Right ventricle myocardium inferior (tissue), 1 donor: ENCODE measurements around the gene CCL26. TPM values are rescaled to one million over a fixed set of nuclear protein-coding genes. Genes with fewer than 3 reads are reported as not detected.
"Not testable (repeated sequence)": the region's sequence is repeated elsewhere in the genome, so short reads cannot be mapped to it uniquely, and the experiment has no call there.

Source experiments
- ATAC-seq: fragments of 200-7000 bp; cut with Tn5 transposase; one replicate; pipeline ENCODE4 v1.9.1; 2020; ENCODE audit warnings: mild to moderate bottlenecking, moderate library complexity
- DNase-seq: peaks from one replicate; pipeline ENCODE4 v3.0.0; 2021; ENCODE audit errors: missing footprints
- intact Hi-C: fragments of 100-400 bp; cut with DNase I; formaldehyde crosslinking; loops from one replicate; pipeline ENCODE4 v1.11.0; 2022
- total RNA-seq: library from RNA; stranded (reverse); fragmentation: NEBNext Ultra II Directional; extraction: Animal tissue kit (Norgen Biotek cat#: 25700); gene quantifications from one replicate; pipeline ENCODE4 v1.2.1, GENCODE V29; 2021
- donor health status: DM: no; HTN: yes; CAD: no; lungs with severe emphysema.

CCL26 gene
- total RNA-seq, 1 donor from 2014 or later, result not detected

DNA sequence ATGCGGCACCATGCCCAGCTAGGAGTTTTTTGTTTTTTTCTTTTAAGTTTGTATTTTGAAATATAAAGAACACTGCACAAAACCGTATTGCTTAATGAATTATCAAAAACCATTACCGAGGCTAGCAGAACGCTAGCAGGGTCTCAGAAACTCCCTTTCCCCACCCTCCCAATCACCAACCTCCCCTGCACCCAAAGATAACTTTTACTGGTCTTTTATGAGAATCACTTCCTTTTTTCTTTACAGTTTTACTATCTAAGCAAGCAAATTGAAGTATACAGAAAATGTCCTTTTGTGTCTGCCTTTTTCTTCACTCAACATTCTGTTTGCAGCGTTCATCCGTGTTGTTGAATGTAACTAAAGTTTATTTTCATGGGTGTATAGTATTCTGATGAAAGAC is 46.7 kb downstream of the CCL26 start:
- intact Hi-C loops, result no loop called here
- ATAC-seq, result no peak
- no peak for DNase-seq

DNA sequence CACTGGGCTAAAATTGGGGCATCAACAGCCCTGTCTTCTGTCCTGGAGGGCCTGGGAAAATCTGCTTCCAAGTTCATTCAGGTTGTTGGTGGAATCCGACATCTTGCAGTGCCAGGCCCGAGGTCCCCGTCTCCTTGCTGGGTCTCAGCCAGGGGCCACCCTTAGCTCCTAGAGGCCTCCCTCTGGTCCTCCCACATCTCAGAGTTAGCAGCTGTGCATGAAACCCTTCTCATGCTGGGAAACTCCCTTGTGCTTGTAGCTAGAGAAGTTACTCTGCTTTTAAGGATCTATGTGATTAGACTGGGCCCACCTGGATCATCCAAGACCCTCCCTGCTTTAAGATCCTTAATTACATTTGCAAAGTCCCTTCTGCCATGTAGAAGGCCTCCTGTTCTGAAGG is 48.6 kb downstream of the CCL26 start:
- intact Hi-C loops, result no loop called here
- DNase-seq (no peak), ATAC-seq (no peak)

DNA sequence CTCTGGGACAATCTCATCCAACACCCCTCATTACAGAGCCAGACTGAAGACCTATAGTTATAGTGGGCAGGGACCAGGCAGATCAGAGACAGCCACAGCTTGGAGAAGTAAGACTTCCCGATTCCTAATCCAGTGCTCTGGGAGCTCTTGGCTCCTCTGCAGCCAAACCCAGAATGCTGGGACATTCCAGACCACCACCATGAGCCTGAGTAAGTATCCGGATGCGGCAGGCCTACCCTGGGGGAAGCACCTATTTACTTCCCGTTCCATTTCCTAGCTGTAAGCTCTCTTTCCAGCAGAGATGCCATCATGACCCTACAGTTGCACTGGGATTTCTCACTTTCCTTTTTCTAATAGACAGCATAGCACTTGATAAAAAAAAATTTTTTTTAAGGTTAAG is 49.6 kb downstream of the CCL26 start:
- intact Hi-C loops, result no loop called here
- ATAC-seq (no peak), DNase-seq (no peak)

DNA sequence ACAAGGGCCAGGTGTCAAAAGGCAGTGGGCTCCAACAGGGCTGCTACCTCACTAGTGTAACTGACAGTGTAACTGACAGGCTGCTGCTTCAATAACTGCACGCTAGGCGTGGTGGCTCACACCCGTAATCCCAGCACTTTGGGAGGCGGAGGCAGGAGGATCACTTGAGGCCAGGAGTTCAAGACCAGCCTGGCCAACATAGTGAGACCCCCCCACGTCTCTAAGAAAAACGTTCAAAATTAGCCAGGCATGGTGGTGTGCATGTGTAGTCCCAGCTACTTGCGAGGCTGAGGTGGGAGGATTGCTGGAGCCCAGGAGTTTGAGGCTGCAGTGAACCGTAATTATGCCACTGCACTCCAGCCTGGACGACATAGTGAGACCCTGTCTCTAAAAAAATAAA is 50.1 kb downstream of the CCL26 start:
- intact Hi-C loops, ATAC-seq, DNase-seq: not testable (repeated sequence)

DNA sequence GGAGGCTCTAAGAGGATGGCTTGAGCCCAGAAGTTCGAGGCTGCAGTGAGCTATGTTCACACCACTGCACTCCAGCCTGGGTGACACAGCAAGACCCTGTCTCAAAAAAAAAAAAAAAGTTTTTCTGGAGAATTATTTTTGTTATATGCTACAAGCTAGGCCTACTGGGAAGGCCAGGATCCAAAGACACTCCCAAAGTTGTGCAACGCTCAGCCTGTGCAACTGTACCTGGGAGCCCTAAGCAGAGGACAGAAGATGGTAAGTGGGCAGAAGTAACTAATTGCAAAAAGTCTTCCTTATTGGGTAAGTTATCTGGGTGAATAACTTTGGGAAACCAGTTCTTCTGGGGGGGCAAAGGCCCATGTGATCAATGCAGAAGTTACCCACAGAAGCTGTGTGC is 50.6 kb downstream of the CCL26 start:
- ATAC-seq (no peak), DNase-seq (no peak)
- intact Hi-C loops, result no loop called here

DNA sequence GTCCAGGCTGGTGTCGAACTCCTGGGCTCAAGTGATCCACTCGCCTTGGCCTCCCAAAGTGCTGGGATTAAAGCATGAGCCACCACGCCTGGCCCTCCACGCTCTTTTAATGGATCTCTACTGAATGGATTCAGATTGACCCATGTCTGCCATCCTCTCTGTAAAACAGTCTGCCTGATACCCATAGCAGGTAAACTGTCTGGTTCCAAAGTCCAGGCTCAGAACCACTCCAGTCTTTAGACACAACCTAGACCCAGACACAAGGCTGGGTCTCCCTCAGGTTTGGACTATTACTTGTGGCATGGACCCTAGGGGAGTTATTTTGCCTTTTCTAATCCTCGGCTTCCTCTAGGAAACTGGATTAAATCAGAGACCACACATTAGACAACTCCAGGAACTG is 52.4 kb downstream of the CCL26 start:
- ATAC-seq (no peak), DNase-seq (no peak)
- intact Hi-C loops, result loop anchor here (10.0 kb wide), 1 partner anchor 65 kb away; no protein-coding TSS in a partner anchor

Other genes starting within 250 kb of the CCL26 start
- gene HIP1, start 33.3 kb downstream of the CCL26 start, total RNA-seq, result 18.0 TPM
- not detected for gene CCL24, start 41.6 kb upstream of the CCL26 start, total RNA-seq
- 16.7 TPM for gene RHBDD2, start 106.8 kb upstream of the CCL26 start, total RNA-seq
- gene POR, start 142.9 kb upstream of the CCL26 start, total RNA-seq, result 66.3 TPM
- 109 TPM for gene TMEM120A, start 222.4 kb upstream of the CCL26 start, total RNA-seq